K562 (cell line): Measurements from ENCODE around the gene TMEM174. TPM values are rescaled to one million over a fixed set of nuclear protein-coding genes. Genes with fewer than 3 reads are reported as not detected.

Experiments used
- ATAC-seq: fragments of 200-7000 bp; cut with Tn5 transposase; 3 replicates; pipeline ENCODE4 v1.9.1; 2020; ENCODE audit warnings: moderate library complexity
- BruUV-seq: library from RNA; stranded (reverse); fragments of 400-500 nt; replicated peaks from 2 replicates; lab custom pipeline; 2021; lab: Mats Ljungman, UMichigan
- CTCF ChIA-PET: fragments of 300-600 bp; formaldehyde crosslinking; extraction: SDS; loops from one replicate; lab custom pipeline; 2021; ENCODE audit warnings: low intra/inter-chr PET ratio; lab: Yijun Ruan, JAX
- POLR2A ChIA-PET: fragments of 300-600, 350-650 bp; sonication (Branson Sonifier 250); formaldehyde crosslinking; extraction: SDS; loops from one replicate; lab custom pipeline; 2021; ENCODE audit warnings: antibody characterized with exemption, inconsistent platforms; lab: Yijun Ruan, JAX
- DNase-seq, 4 experiments: peaks; one replicate each; pipeline versions ENCODE4 v3.0.0 to v3.0.0-alpha.2; 2011 to 2018; ENCODE audit warnings: low spot score in 3 of 4, mixed read lengths in 3 of 4; ENCODE audit errors: extremely low read depth in 1 of 4
- FAIRE-seq: peaks from 2 replicates; lab custom pipeline; 2011; peaks lifted over from hg19 to GRCh38; lab: Jason Lieb, UNC
- H2AFZ ChIP-seq: 2 replicates; pipeline ENCODE4 v1.6.0; 2011; ENCODE audit warnings: low read depth, low read length, control low read depth, inconsistent platforms
- H3K27ac ChIP-seq: fragments of 200-600 bp; 3 replicates; pipeline ENCODE4 v1.8.0; 2011; ENCODE audit warnings: low read depth, mild to moderate bottlenecking, control low read depth, inconsistent platforms, low read length, moderate library complexity, mixed read lengths; ENCODE audit errors: extremely low read depth
- H3K27me3 ChIP-seq, 2 experiments: fragments of 300-600 bp in 1 of 2; 2 replicates in 1 of 2; 3 replicates in 1 of 2; pipeline versions ENCODE4 v1.6.0 to v1.8.0; 2011; ENCODE audit warnings: inconsistent platforms in 2 of 2, low read length in 2 of 2, mild to moderate bottlenecking in 1 of 2, mixed read lengths in 1 of 2, moderate library complexity in 1 of 2; ENCODE audit not compliant: control insufficient read depth in 2 of 2, insufficient read depth in 2 of 2
- H3K36me3 ChIP-seq: fragments of 300-600 bp; 3 replicates; pipeline ENCODE4 v1.8.0; 2011; ENCODE audit warnings: mild to moderate bottlenecking, low read length, inconsistent platforms; ENCODE audit not compliant: control insufficient read depth, insufficient read depth
- H3K4me1 ChIP-seq, 2 experiments: fragments of 200-600 bp in 1 of 2; replicated peaks in 1 of 2; 2 replicates in 1 of 2; 3 replicates in 1 of 2; pipeline versions ENCODE4 v1.5.1 to v1.8.0; 2011; ENCODE audit warnings: inconsistent platforms in 2 of 2, low read length in 2 of 2, mild to moderate bottlenecking in 1 of 2, mixed read lengths in 1 of 2, moderate library complexity in 1 of 2; ENCODE audit not compliant: control insufficient read depth in 2 of 2, insufficient read depth in 2 of 2
- H3K4me2 ChIP-seq: 2 replicates; pipeline ENCODE4 v1.6.1; 2011; ENCODE audit warnings: low read length, control low read depth, inconsistent platforms, mixed read lengths; ENCODE audit not compliant: insufficient read depth
- H3K4me3 ChIP-seq: fragments of 200-600 bp; sonication (generic), shearing (Covaris generic); 2 replicates; pipeline ENCODE4 v1.5.1; 2016; ENCODE audit warnings: control low read depth, inconsistent platforms
- H3K79me2 ChIP-seq: fragments of 200-600 bp; 3 replicates; pipeline ENCODE4 v1.8.0; 2011; ENCODE audit warnings: low read length, inconsistent platforms; ENCODE audit not compliant: control insufficient read depth, insufficient read depth
- H3K9ac ChIP-seq, 2 experiments: 2 replicates each; pipeline versions ENCODE4 v1.6.0 to v1.6.1; 2011; ENCODE audit warnings: low read depth in 2 of 2, low read length in 2 of 2, control low read depth in 1 of 2, inconsistent platforms in 1 of 2, mild to moderate bottlenecking in 1 of 2, mixed read lengths in 1 of 2; ENCODE audit not compliant: insufficient read depth in 1 of 2
- H3K9me1 ChIP-seq: one replicate; pipeline ENCODE4 v1.6.0; 2011; ENCODE audit warnings: inconsistent platforms, mild to moderate bottlenecking, low read length, moderate library complexity; ENCODE audit not compliant: control insufficient read depth, insufficient read depth
- H3K9me3 ChIP-seq: replicated peaks from 2 replicates; pipeline ENCODE4 v1.5.1; 2011; ENCODE audit warnings: low read depth, low read length, inconsistent platforms; ENCODE audit not compliant: control insufficient read depth, insufficient read depth
- H4K20me1 ChIP-seq: replicated peaks from 2 replicates; pipeline ENCODE4 v1.6.1; 2011; ENCODE audit warnings: low read length, inconsistent platforms, mixed read lengths; ENCODE audit not compliant: control insufficient read depth, insufficient read depth
- BCL6 ChIP-seq: fragments of 250-450 bp; sonication (Bioruptor Pico); IDR thresholded peaks from 2 replicates; pipeline ENCODE4 v1.4.0; 2020
- CEBPB ChIP-seq: fragments of 450-650 bp; IDR thresholded peaks from 2 replicates; pipeline ENCODE4 v1.6.1; 2016; ENCODE audit warnings: missing genetic modification characterization, missing compliant biosample characterization
- CEBPG ChIP-seq, 3 experiments: fragments of 200-800 bp in 1 of 3; sonication (Bioruptor generic) in 1 of 3; sonication (generic) in 1 of 3; formaldehyde crosslinking in 1 of 3; IDR thresholded peaks in 2 of 3; conservative IDR thresholded peaks in 1 of 3; 2 replicates each; pipeline versions ENCODE4 v1.6.1 to v1.8.0; 2016 to 2022; ENCODE audit warnings: missing compliant biosample characterization in 2 of 3, missing genetic modification characterization in 2 of 3, mild to moderate bottlenecking in 1 of 3, missing genetic modification reagents in 1 of 3
- MEF2A ChIP-seq: IDR thresholded peaks from 2 replicates; pipeline ENCODE4 v1.6.1; 2011; ENCODE audit warnings: low read depth, mild to moderate bottlenecking, low read length, moderate library complexity; ENCODE audit not compliant: control insufficient read depth
- TEAD1 ChIP-seq, 2 experiments: fragments of 450-650 bp in 1 of 2; sonication (generic) in 1 of 2; formaldehyde crosslinking; IDR thresholded peaks; 2 replicates each; pipeline versions ENCODE4 v1.4.0 to v1.8.0; 2020 to 2022; ENCODE audit warnings: mild to moderate bottlenecking in 2 of 2, missing genetic modification reagents in 1 of 2
- VEZF1 ChIP-seq: fragments of 200-800 bp; sonication (Bioruptor generic); IDR thresholded peaks from 2 replicates; pipeline ENCODE4 v1.6.1; 2017; ENCODE audit warnings: missing genetic modification characterization, missing compliant biosample characterization
- ZBTB11 ChIP-seq, 3 experiments: fragments of 200-800 bp in 1 of 3; fragments of 250-450 bp in 1 of 3; fragments of 450-650 bp in 1 of 3; sonication (Bioruptor Pico) in 1 of 3; sonication (Bioruptor generic) in 1 of 3; formaldehyde crosslinking in 1 of 3; IDR thresholded peaks; 2 replicates each; pipeline versions ENCODE4 v1.6.1 to v1.8.0; 2016 to 2022; ENCODE audit warnings: mild to moderate bottlenecking in 2 of 3, missing genetic modification characterization in 2 of 3, missing compliant biosample characterization in 1 of 3, moderate library complexity in 1 of 3
- ZNF778 ChIP-seq: fragments of 450-650 bp; formaldehyde crosslinking; IDR thresholded peaks from 2 replicates; pipeline ENCODE4 v1.4.0; 2020; ENCODE audit warnings: mild to moderate bottlenecking, moderate library complexity
- WGBS: fragments of 100-300 bp; shearing (Covaris generic); methylation state at CpG from one replicate; pipeline ENCODE4 v1.1.6; 2016; ENCODE audit warnings: low coverage, mixed read lengths; ENCODE audit not compliant: insufficient coverage; ENCODE audit errors: missing lambda C conversion rate; 5-methylcytosine and 5-hydroxymethylcytosine counted together
- in situ Hi-C: fragments of 300-500 bp; cut with MboI; formaldehyde crosslinking; loops from 4 replicates; pipeline ENCODE4 v1.15.0; 2018; ENCODE audit warnings: inconsistent platforms, mixed read lengths
- intact Hi-C: fragments of 100-400 bp; cut with micrococcal nuclease; formaldehyde crosslinking; loops from 2 replicates; pipeline ENCODE4 v1.14.2; 2022
- polyA plus RNA-seq, 8 experiments: library from polyadenylated mRNA; depleted of rRNA in 4 of 8; stranded (reverse) in 5 of 8; unstranded in 3 of 8; fragments of >200 nt; fragmentation: Nextera tagmentation in 2 of 8; fragmentation: Illumina TruSeq in 1 of 8; extraction: Ambion mirVana in 2 of 8; extraction: Trizol in 1 of 8; gene quantifications; 2 replicates each; pipeline versions ENCODE4 v1.2.1 to v1.2.3, GENCODE V29; 2011 to 2014; ENCODE audit warnings: inconsistent platforms in 1 of 8, missing spikeins in 1 of 8
- total RNA-seq, 7 experiments: library from RNA; depleted of rRNA in 6 of 7; stranded (reverse); fragments of >200 nt in 6 of 7; fragmentation: Illumina TruSeq in 2 of 7; extraction: Trizol in 2 of 7; gene quantifications; 2 replicates each; pipeline versions ENCODE4 v1.2.1 to v1.2.3, GENCODE V29; 2011 to 2021; ENCODE audit warnings: low replicate concordance in 1 of 7

The TMEM174 gene
- total and polyA plus RNA-seq, 9 of the 15 experiments (the other 6 are each of a cell fraction or from before 2014, with no cell fraction given): not detected

- no peak for TF ChIP-seq ZNF778 (CRISPR knock-in tag)
- no peak for TF ChIP-seq BCL6
Measured at GRCh38 chr5:73125289-73125688, 47.7 kb upstream of the TMEM174 start (continued).

GRCh38 chr5:73126381-73126780 is 46.6 kb upstream of the TMEM174 start:
- in situ Hi-C loops: no loop called here
- H3K27me3 ChIP-seq: peaks cover 18 to 42% of the 10 kb centered on the region in 2 experiments
- H3K9me1 ChIP-seq: no peaks in the 10 kb centered on the region
- H3K4me3 ChIP-seq: no peak overlapping the region
- H3K4me1 ChIP-seq: peaks cover 0 to 4% of the 10 kb centered on the region in 2 experiments; a peak in 2 of 5 replicates
- H3K27ac ChIP-seq: no peak overlapping the region
- BruUV-seq: no TSS peak
- ChIA-PET POLR2A (no interaction called here), CTCF (no interaction called here)
- no peaks in the 10 kb centered on the region for H3K79me2 ChIP-seq
- H3K4me2 ChIP-seq: no peak overlapping the region
- ATAC-seq: no peak
- FAIRE-seq: no peak
- intact Hi-C loops: no loop called here
- WGBS: 5% methylated on average over 4 of the region's 4 CpGs
- no peaks in the 10 kb centered on the region for H3K9me3 ChIP-seq
- TF ChIP-seq VEZF1 (CRISPR knock-in tag): no peak
- TF ChIP-seq ZBTB11 (CRISPR knock-in tag; IDR thresholded peaks at IDR 0.05): no peak
- TF ChIP-seq CEBPB (tag): 0 out of 2 replicates have a peak, but pooled peaks have one; percentile 29
- no peak for TF ChIP-seq MEF2A
- TF ChIP-seq TEAD1 (CRISPR knock-in tag; IDR thresholded peaks at IDR 0.05): no peak
- no peak for TF ChIP-seq CEBPG (CRISPR knock-in tag; IDR thresholded peaks at IDR 0.05)
- TF ChIP-seq CEBPG (tag; conservative IDR thresholded peaks at IDR 0.05 in 1 of 2, IDR thresholded peaks at IDR 0.05 in 1 of 2): 0 out of 4 replicates have a peak, but pooled peaks of 1 of the 2 experiments have one; percentile 16
- DNase-seq: no peak
- no peaks in the 10 kb centered on the region for H4K20me1 ChIP-seq
- no peaks in the 10 kb centered on the region for H3K36me3 ChIP-seq
- H3K9ac ChIP-seq: no peak overlapping the region
- H2AFZ ChIP-seq: no peak overlapping the region
